ENCODE results near the gene PRXL2A.

PRXL2A gene

GRCh38 chr10:80380185-80380584 lies 28.2 kb upstream of the PRXL2A start:
- DNase-seq (ENCODE audit: low spot score), result no peak
- TF ChIP-seq CTCF (IDR thresholded peaks at IDR 0.05; ENCODE audit: extremely low read depth, missing control alignments), result no peak

- peak; percentile 61 for DNase-seq (ENCODE audit: low spot score)
- TF ChIP-seq CTCF (IDR thresholded peaks at IDR 0.05; ENCODE audit: extremely low read depth, missing control alignments), result peak; percentile 45
These were observed 25.4 kb upstream of the PRXL2A start for GRCh38 chr10:80382989-80383388.

GRCh38 chr10:80390740-80391139 lies 17.6 kb upstream of the PRXL2A start:
- no peak for DNase-seq (ENCODE audit: low spot score)
- TF ChIP-seq CTCF (IDR thresholded peaks at IDR 0.05; ENCODE audit: extremely low read depth, missing control alignments), result no peak

- TF ChIP-seq CTCF (IDR thresholded peaks at IDR 0.05; ENCODE audit: extremely low read depth, missing control alignments), result no peak
- no peak for DNase-seq (ENCODE audit: low spot score)
These were observed 16.1 kb upstream of the PRXL2A start for GRCh38 chr10:80392250-80392649.

GRCh38 chr10:80394358-80394916 lies 13.9 kb upstream of the PRXL2A start:
- no peak for TF ChIP-seq CTCF (IDR thresholded peaks at IDR 0.05; ENCODE audit: extremely low read depth, missing control alignments)
- DNase-seq (ENCODE audit: low spot score), result no peak

- TF ChIP-seq CTCF (IDR thresholded peaks at IDR 0.05; ENCODE audit: extremely low read depth, missing control alignments), result no peak
These were observed 11.3 kb upstream of the PRXL2A start for GRCh38 chr10:80397014-80397413.

GRCh38 chr10:80400136-80400804 lies 8.1 kb upstream of the PRXL2A start:
- TF ChIP-seq CTCF (IDR thresholded peaks at IDR 0.05; ENCODE audit: extremely low read depth, missing control alignments), result no peak
- DNase-seq (ENCODE audit: low spot score), result no peak

More at GRCh38 chr10:80397014-80397413, 11.3 kb upstream of the PRXL2A start:
- DNase-seq (ENCODE audit: low spot score), result no peak
